Endodermal cell (in vitro differentiated cells): ENCODE data around the gene HERPUD1. TPM values are rescaled to one million over a fixed set of nuclear protein-coding genes. Genes with fewer than 3 reads are reported as not detected.

Experiments
- DNase-seq: peaks from one replicate; pipeline ENCODE4 v3.0.0-alpha.2; 2017
- H3K27ac ChIP-seq: 2 replicates; pipeline ENCODE4 v1.5.1; 2013; ENCODE audit warnings: mild to moderate bottlenecking, low read depth, low read length, moderate library complexity
- H3K27me3 ChIP-seq: 2 replicates; pipeline ENCODE4 v1.6.1; 2013; ENCODE audit warnings: mild to moderate bottlenecking, low read length, moderate library complexity; ENCODE audit not compliant: insufficient read depth, control insufficient read depth, poor library complexity, severe bottlenecking
- H3K36me3 ChIP-seq: 2 replicates; pipeline ENCODE4 v1.7.0; 2013; ENCODE audit warnings: mild to moderate bottlenecking, low read length, moderate library complexity; ENCODE audit not compliant: control insufficient read depth, insufficient read depth
- H3K4me1 ChIP-seq: one replicate; pipeline ENCODE4 v1.7.0; 2013; ENCODE audit warnings: low read length; ENCODE audit not compliant: control insufficient read depth, insufficient read depth
- H3K4me3 ChIP-seq: 2 replicates; pipeline ENCODE4 v1.5.1; 2013; ENCODE audit warnings: mild to moderate bottlenecking, low read length, moderate library complexity
- H3K9ac ChIP-seq: 2 replicates; pipeline ENCODE4 v1.6.1; 2013; ENCODE audit warnings: mild to moderate bottlenecking, low read length, moderate library complexity; ENCODE audit not compliant: poor library complexity, severe bottlenecking; ENCODE audit errors: extremely low read depth
- H3K9me3 ChIP-seq: 2 replicates; pipeline ENCODE4 v1.6.1; 2013; ENCODE audit warnings: mild to moderate bottlenecking, low read length, moderate library complexity; ENCODE audit not compliant: control insufficient read depth
- H3K27ac Mint-ChIP-seq: 2 replicates; pipeline ENCODE4 v1.8.0; 2020; ENCODE audit warnings: mixed read lengths
- H3K27me3 Mint-ChIP-seq: 2 replicates; pipeline ENCODE4 v1.8.0; 2021; ENCODE audit warnings: mild to moderate bottlenecking, mixed read lengths; ENCODE audit not compliant: insufficient read depth
- H3K36me3 Mint-ChIP-seq: 2 replicates; pipeline ENCODE4 v1.8.0; 2020; ENCODE audit warnings: low read depth, mixed read lengths
- H3K4me1 Mint-ChIP-seq: 2 replicates; pipeline ENCODE4 v1.8.0; 2020; ENCODE audit warnings: mixed read lengths
- H3K4me3 Mint-ChIP-seq: 2 replicates; pipeline ENCODE4 v1.8.0; 2020; ENCODE audit warnings: mild to moderate bottlenecking, moderate library complexity, mixed read lengths
- H3K9me3 Mint-ChIP-seq: 2 replicates; pipeline ENCODE4 v1.8.0; 2020; ENCODE audit warnings: mild to moderate bottlenecking, mixed read lengths
- CTCF ChIP-seq: fragments of 200-600 bp; sonication (generic); conservative IDR thresholded peaks from 2 replicates; pipeline ENCODE4 v1.5.0; 2021; ENCODE audit warnings: antibody characterized with exemption, mild to moderate bottlenecking
- WGBS, 2 experiments: methylation state at CpG; one replicate each; pipeline versions ENCODE4 v1.1.5 to v1.1.7; 2013; ENCODE audit warnings: missing lambda C conversion rate in 2 of 2, mixed read lengths in 1 of 2; ENCODE audit not compliant: insufficient coverage in 1 of 2, insufficient read length in 1 of 2; 5-methylcytosine and 5-hydroxymethylcytosine counted together
- total RNA-seq, 2 donors: library from RNA; stranded (reverse); fragmentation: NEBNext Ultra II Directional in 1 of 2; extraction: Animal tissue kit (Norgen Biotek cat#: 25700) in 1 of 2; gene quantifications; 2 replicates in 1 of 2; 3 replicates in 1 of 2; pipeline ENCODE4 v1.2.1, GENCODE V29; 2021

HERPUD1 gene
- total RNA-seq, 2 donors from 2014 or later: 21.5 to 40.6 TPM

GRCh38 chr16:56966093-56966475 is 34.1 kb downstream of the HERPUD1 start:
- WGBS, 2 experiments: 82 to 92% methylated on average over 2 to 3 of the region's 3 CpGs

GRCh38 chr16:56967733-56968132 is 35.8 kb downstream of the HERPUD1 start:
- DNase-seq: no peak
- no peak for TF ChIP-seq CTCF
- H3K27ac Mint-ChIP-seq: no peak overlapping the region
- H3K36me3 Mint-ChIP-seq: no peaks in the 10 kb centered on the region
- Histone ChIP-seq H3K4me1 (no peaks in the 10 kb centered on the region), H3K9ac (no peak overlapping the region), H3K36me3 (no peaks in the 10 kb centered on the region), H3K27me3 (no peaks in the 10 kb centered on the region), H3K27ac (no peak overlapping the region), H3K4me3 (no peak overlapping the region), H3K9me3 (no peaks in the 10 kb centered on the region)
- H3K9me3 Mint-ChIP-seq: no peaks in the 10 kb centered on the region
- peaks cover 4% of the 10 kb centered on the region for H3K4me1 Mint-ChIP-seq
- 80 to 97% methylated on average over 1 to 2 of the region's 2 CpGs for WGBS, 2 experiments
- peaks cover 8% of the 10 kb centered on the region for H3K27me3 Mint-ChIP-seq
- no peak overlapping the region for H3K4me3 Mint-ChIP-seq

More at GRCh38 chr16:56966093-56966475, 34.1 kb downstream of the HERPUD1 start:
- no peak for TF ChIP-seq CTCF
- H3K36me3 ChIP-seq: no peaks in the 10 kb centered on the region
- Mint-ChIP-seq H3K9me3 (no peaks in the 10 kb centered on the region), H3K36me3 (no peaks in the 10 kb centered on the region), H3K27ac (peak overlapping the region; percentile 61), H3K4me1 (peaks cover 4% of the 10 kb centered on the region), H3K27me3 (peaks cover 1% of the 10 kb centered on the region), H3K4me3 (no peak overlapping the region)
- no peak overlapping the region for H3K27ac ChIP-seq
- H3K9ac ChIP-seq: no peak overlapping the region
- no peak overlapping the region for H3K4me3 ChIP-seq
- no peaks in the 10 kb centered on the region for H3K9me3 ChIP-seq
- no peak for DNase-seq
- no peaks in the 10 kb centered on the region for H3K4me1 ChIP-seq
- H3K27me3 ChIP-seq: no peaks in the 10 kb centered on the region

- Histone ChIP-seq H3K27me3 (no peaks in the 10 kb centered on the region), H3K9ac (no peak overlapping the region), H3K4me1 (no peaks in the 10 kb centered on the region), H3K9me3 (no peaks in the 10 kb centered on the region), H3K36me3 (no peaks in the 10 kb centered on the region), H3K27ac (no peak overlapping the region), H3K4me3 (no peak overlapping the region)
- peaks cover 8% of the 10 kb centered on the region for H3K27me3 Mint-ChIP-seq
- H3K4me3 Mint-ChIP-seq: no peak overlapping the region
- H3K36me3 Mint-ChIP-seq: no peaks in the 10 kb centered on the region
- peaks cover 7% of the 10 kb centered on the region for H3K9me3 Mint-ChIP-seq
- no peaks in the 10 kb centered on the region for H3K4me1 Mint-ChIP-seq
- WGBS, 2 experiments: 87 to 88% methylated on average over 5 to 7 of the region's 7 CpGs
- no peak overlapping the region for H3K27ac Mint-ChIP-seq
- DNase-seq: no peak
- TF ChIP-seq CTCF: no peak
These were observed 37.8 kb downstream of the HERPUD1 start for GRCh38 chr16:56969769-56970168.
